MM.1S (cell line): ENCODE measurements around the gene CAMK2A.

Experiments
- DNase-seq: peaks from one replicate; pipeline ENCODE4 v3.0.0-alpha.2; 2015
- H2AFZ ChIP-seq: fragments of 300-600 bp; sonication (generic); 2 replicates; pipeline ENCODE4 v1.6.0; 2016; ENCODE audit warnings: antibody characterized with exemption, low read length
- H3F3A ChIP-seq: fragments of 300-600 bp; sonication (generic); 2 replicates; pipeline ENCODE4 v1.6.1; 2016; ENCODE audit warnings: mild to moderate bottlenecking, antibody characterized with exemption, low read length, moderate library complexity, mixed read lengths; ENCODE audit not compliant: insufficient read depth
- H3K27ac ChIP-seq: fragments of 300-600 bp; sonication (generic); 2 replicates; pipeline ENCODE4 v1.5.1; 2016; ENCODE audit warnings: mild to moderate bottlenecking, low read length
- H3K27me3 ChIP-seq: fragments of 300-600 bp; sonication (generic); replicated peaks from 2 replicates; pipeline ENCODE4 v1.6.0; 2016; ENCODE audit warnings: low read length; ENCODE audit not compliant: insufficient read depth
- H3K36me3 ChIP-seq: fragments of 300-600 bp; sonication (generic); replicated peaks from 2 replicates; pipeline ENCODE4 v1.6.1; 2016; ENCODE audit warnings: mild to moderate bottlenecking, low read length, mixed read lengths; ENCODE audit not compliant: insufficient read depth
- H3K4me1 ChIP-seq: fragments of 300-600 bp; sonication (generic); 2 replicates; pipeline ENCODE4 v1.6.1; 2016; ENCODE audit warnings: low read length, mixed read lengths
- H3K4me2 ChIP-seq: fragments of 300-600 bp; sonication (generic); 2 replicates; pipeline ENCODE4 v1.6.0; 2016; ENCODE audit warnings: low read depth, low read length
- H3K4me3 ChIP-seq: fragments of 300-600 bp; sonication (generic); 2 replicates; pipeline ENCODE4 v1.5.1; 2016; ENCODE audit warnings: low read length, mixed read lengths
- H3K79me2 ChIP-seq: fragments of 300-600 bp; sonication (generic); 2 replicates; pipeline ENCODE4 v1.6.1; 2016; ENCODE audit warnings: mixed run types, low read length, mixed read lengths
- H3K9ac ChIP-seq: fragments of 300-600 bp; sonication (generic); 2 replicates; pipeline ENCODE4 v1.6.1; 2016; ENCODE audit warnings: low read length, mixed read lengths
- H3K9me2 ChIP-seq: fragments of 300-600 bp; sonication (generic); replicated peaks from 2 replicates; pipeline ENCODE4 v1.6.1; 2016; ENCODE audit warnings: mild to moderate bottlenecking, low read length, mixed read lengths; ENCODE audit not compliant: insufficient read depth
- H3K9me3 ChIP-seq: fragments of 300-600 bp; sonication (generic); replicated peaks from 2 replicates; pipeline ENCODE4 v1.6.1; 2016; ENCODE audit warnings: mild to moderate bottlenecking, low read length, mixed read lengths; ENCODE audit not compliant: insufficient read depth
- H4K20me1 ChIP-seq: fragments of 300-600 bp; sonication (generic); 2 replicates; pipeline ENCODE4 v1.6.1; 2016; ENCODE audit warnings: mild to moderate bottlenecking, low read length, moderate library complexity, mixed read lengths; ENCODE audit not compliant: insufficient read depth
- CTCF ChIP-seq: fragments of 300-600 bp; sonication (generic); IDR thresholded peaks from 2 replicates; pipeline ENCODE4 v1.5.1; 2016; ENCODE audit warnings: antibody characterized with exemption, low read length, mixed read lengths
- EZH2 ChIP-seq: fragments of 300-600 bp; sonication (generic); optimal IDR thresholded peaks from 2 replicates; pipeline ENCODE3; 2017; ENCODE audit warnings: low read depth, mild to moderate bottlenecking, antibody characterized with exemption, low read length, mixed read lengths
- EZH2phosphoT487 ChIP-seq: fragments of 300-600 bp; sonication (generic); IDR thresholded peaks from 2 replicates; pipeline ENCODE4 v1.6.1; 2018; ENCODE audit warnings: antibody characterized with exemption, low read length

Gene CAMK2A

GRCh38 chr5:150301901-150302300 is 12.3 kb upstream of the CAMK2A start:
- H3K4me2 ChIP-seq = peak overlapping the region; percentile 80
- no peaks in the 10 kb centered on the region for H3K9me3 ChIP-seq
- TF ChIP-seq CTCF (no peak), EZH2 (no peak)
- H3K27ac ChIP-seq = no peak overlapping the region
- DNase-seq = no peak
- H3K79me2 ChIP-seq = no peaks in the 10 kb centered on the region
- H2AFZ ChIP-seq = no peak overlapping the region
- peaks cover 21% of the 10 kb centered on the region for H3K4me1 ChIP-seq
- H3F3A ChIP-seq = 0 out of 2 replicates have a peak, but pooled peaks cover 3% of the 10 kb centered on the region
- H3K27me3 ChIP-seq = no peaks in the 10 kb centered on the region
- H3K36me3 ChIP-seq = no peaks in the 10 kb centered on the region
- no peaks in the 10 kb centered on the region for H4K20me1 ChIP-seq
- peak overlapping the region; percentile 63 for H3K4me3 ChIP-seq
- peak overlapping the region; percentile 55; the same call in 1 of the 2 replicates for H3K9ac ChIP-seq
- H3K9me2 ChIP-seq = no peaks in the 10 kb centered on the region

- no peak for TF ChIP-seq EZH2
- TF ChIP-seq CTCF = no peak
- no peak for TF ChIP-seq EZH2phosphoT487
- no peak overlapping the region for H2AFZ ChIP-seq
- no peaks in the 10 kb centered on the region for H4K20me1 ChIP-seq
- H3K36me3 ChIP-seq = no peaks in the 10 kb centered on the region
- no peak overlapping the region for H3K27ac ChIP-seq
- H3K9me2 ChIP-seq = no peaks in the 10 kb centered on the region
- no peaks in the 10 kb centered on the region for H3K27me3 ChIP-seq
- no peak for DNase-seq
- peaks cover 21% of the 10 kb centered on the region for H3K4me1 ChIP-seq
- no peaks in the 10 kb centered on the region for H3K9me3 ChIP-seq
- no peak overlapping the region for H3K4me3 ChIP-seq
- H3K9ac ChIP-seq = no peak overlapping the region
- no peaks in the 10 kb centered on the region for H3K79me2 ChIP-seq
- 0 out of 2 replicates have a peak overlapping the region, but pooled peaks have one; percentile 80 for H3K4me2 ChIP-seq
- H3F3A ChIP-seq = 0 out of 2 replicates have a peak, but pooled peaks cover 3% of the 10 kb centered on the region
Measured at GRCh38 chr5:150301170-150301505, 11.6 kb upstream of the CAMK2A start.

- Histone ChIP-seq H3K27ac (no peak overlapping the region), H3K4me3 (no peak overlapping the region), H3F3A (0 out of 2 replicates have a peak, but pooled peaks cover 3% of the 10 kb centered on the region), H2AFZ (no peak overlapping the region), H3K9ac (no peak overlapping the region), H4K20me1 (no peaks in the 10 kb centered on the region), H3K9me2 (no peaks in the 10 kb centered on the region), H3K27me3 (no peaks in the 10 kb centered on the region), H3K36me3 (no peaks in the 10 kb centered on the region), H3K79me2 (no peaks in the 10 kb centered on the region), H3K9me3 (no peaks in the 10 kb centered on the region), H3K4me1 (peaks cover 20% of the 10 kb centered on the region), H3K4me2 (peak overlapping the region; percentile 48)
- DNase-seq = no peak
- no peak for TF ChIP-seq CTCF
Measured at GRCh38 chr5:150300496-150301169, 11.1 kb upstream of the CAMK2A start.
